ENCODE measurements around the gene ZCCHC2.

Gene ZCCHC2
- long read RNA-seq, donor 1, partial matches to known transcripts: 0 of 2 reads
- long read RNA-seq, donor 1, other reads (novel, unspliced or antisense): 0 of 2 reads
- long read RNA-seq, donor 2: 0 reads
- long read RNA-seq, donor 3, partial matches to known transcripts: 0 of 1 reads
- long read RNA-seq, donor 3, other reads (novel, unspliced or antisense): 0 of 1 reads
- long read RNA-seq, donor 4, full-length matches to known transcripts: 2 of 2 reads
- long read RNA-seq, donor 4, partial matches to known transcripts: 0 of 2 reads
- long read RNA-seq, donor 4, other reads (novel, unspliced or antisense): 0 of 2 reads
- long read RNA-seq, donor 5, full-length matches to known transcripts: 1 of 1 reads
- long read RNA-seq, donor 5, partial matches to known transcripts: 0 of 1 reads
- long read RNA-seq, donor 5, other reads (novel, unspliced or antisense): 0 of 1 reads
- long read RNA-seq, donor 6, partial matches to known transcripts: 0 of 2 reads
- long read RNA-seq, donor 6, other reads (novel, unspliced or antisense): 0 of 2 reads
- long read RNA-seq, donor 7: 0 reads
- long read RNA-seq, donor 8, partial matches to known transcripts: 0 of 1 reads
- long read RNA-seq, donor 8, other reads (novel, unspliced or antisense): 0 of 1 reads

DNA sequence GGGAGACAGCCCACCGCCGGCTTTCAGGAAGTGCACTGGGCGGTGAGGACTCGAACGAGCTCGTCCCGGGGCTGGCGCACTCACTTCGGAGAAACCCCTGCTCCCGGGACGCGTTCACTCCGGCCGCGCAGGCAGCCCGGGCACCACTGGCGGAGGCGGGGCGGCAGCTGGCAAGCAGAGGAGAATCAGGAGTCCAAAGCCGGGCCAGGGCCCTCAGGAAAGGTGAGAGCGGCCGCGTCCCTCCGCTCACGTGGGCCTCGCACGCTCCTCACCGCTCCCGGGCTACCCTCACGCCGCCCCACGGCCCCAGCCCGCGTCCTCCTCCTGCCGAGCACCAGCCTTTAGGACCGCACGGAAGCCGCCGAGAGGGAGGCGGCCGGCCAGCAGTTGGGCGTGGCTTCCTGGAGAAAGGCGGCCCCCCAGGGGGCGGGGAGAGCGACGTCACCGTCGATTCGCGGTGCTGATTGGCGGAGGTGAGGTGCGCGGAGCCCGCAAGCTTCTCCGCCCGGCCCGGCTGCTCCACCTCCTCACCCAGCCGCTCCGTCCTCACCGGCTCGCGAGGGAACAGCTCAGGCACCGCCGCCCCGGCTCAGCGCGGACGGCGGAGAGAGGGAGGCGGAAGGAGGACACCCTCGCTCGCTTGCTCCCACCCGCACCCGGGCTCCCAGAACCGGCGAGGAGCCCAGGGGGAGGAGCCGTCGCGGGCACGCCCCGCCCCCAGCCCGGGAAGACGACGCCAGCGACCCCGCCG lies at the start of gene ZCCHC2:
Gene ZCCHC2, plus strand, starts transcription at position 522 of the 751 bp plus-strand sequence. CDS start 400 bp downstream, outside the sequence.
- DNase-seq: peak; percentile 100

DNA sequence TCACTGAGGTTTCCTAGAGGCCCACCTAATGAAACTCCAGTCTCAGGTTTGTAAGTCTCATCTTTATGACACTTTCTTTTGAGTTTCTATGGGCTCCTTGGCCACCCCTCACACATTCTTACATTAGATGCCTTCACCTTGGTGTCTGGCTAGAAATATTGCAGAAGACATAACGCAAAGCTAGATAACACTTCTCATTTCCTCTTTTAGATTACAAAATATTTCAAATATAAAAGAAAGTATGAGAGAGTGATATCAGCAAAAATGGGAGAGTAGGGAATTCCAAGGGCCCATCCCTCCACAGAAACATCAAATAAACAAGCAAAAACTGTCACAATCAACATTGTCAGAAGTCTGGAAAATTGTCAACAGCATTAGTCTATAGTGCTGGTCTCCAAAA lies 43.3 kb upstream of the ZCCHC2 start:
- DNase-seq: no peak

DNA sequence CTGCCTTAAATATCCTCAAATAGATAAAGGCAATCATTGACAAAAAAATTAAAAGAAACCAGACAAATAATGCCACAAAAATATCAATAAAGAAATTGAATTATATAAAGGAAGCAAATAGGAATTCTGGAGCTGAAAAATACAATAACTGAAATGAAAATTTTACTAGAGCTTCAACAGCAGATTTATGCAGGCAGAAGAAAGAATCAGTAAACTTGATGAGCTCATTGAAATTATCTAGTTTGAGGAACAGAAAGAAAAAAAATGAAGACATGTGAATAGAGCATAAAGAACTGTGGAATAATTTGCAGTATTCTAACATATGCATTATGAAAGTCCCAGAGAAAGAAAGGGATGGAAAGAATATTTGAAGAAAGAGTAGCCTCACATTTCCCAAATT lies 41.9 kb upstream of the ZCCHC2 start:
- no peak for DNase-seq

DNA sequence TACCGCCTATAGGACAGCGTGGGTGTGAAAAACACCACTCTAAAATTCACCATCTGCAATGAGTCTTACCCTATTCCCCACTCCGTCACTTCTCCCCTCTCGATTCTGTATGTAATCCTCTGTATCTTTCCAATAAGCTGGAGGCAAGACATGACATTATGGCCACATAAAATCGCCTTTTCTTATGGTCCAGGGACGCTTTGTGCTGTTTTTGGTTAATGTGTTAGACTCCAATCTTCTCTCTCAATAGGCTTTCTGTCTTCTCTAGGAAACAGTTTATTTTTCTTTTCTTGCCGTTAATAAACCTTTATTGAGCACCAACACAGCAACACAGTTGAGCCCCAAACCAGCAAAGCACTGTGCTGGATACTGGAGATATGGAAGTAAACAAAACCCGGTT lies 37.9 kb upstream of the ZCCHC2 start:
- DNase-seq: no peak

DNA sequence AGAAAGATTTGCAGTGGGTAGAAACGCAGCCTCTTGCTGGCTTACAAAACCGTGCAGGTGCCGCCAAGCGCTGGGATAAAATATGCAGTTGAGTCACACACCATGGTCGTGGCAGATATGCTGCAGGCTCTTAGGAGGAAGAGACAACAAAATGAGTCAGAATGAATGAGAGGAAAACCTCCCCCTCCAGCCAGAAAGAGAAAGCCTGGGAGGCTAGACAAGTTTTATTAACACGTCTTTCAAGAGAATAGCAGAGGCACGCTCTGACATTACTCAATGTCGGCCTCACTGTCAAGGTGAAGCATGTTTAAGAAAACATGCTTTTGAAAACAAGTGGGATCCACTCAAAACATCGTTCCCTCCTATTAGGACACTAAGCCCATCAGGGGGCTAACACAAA lies 37.1 kb upstream of the ZCCHC2 start:
- no peak for DNase-seq

DNA sequence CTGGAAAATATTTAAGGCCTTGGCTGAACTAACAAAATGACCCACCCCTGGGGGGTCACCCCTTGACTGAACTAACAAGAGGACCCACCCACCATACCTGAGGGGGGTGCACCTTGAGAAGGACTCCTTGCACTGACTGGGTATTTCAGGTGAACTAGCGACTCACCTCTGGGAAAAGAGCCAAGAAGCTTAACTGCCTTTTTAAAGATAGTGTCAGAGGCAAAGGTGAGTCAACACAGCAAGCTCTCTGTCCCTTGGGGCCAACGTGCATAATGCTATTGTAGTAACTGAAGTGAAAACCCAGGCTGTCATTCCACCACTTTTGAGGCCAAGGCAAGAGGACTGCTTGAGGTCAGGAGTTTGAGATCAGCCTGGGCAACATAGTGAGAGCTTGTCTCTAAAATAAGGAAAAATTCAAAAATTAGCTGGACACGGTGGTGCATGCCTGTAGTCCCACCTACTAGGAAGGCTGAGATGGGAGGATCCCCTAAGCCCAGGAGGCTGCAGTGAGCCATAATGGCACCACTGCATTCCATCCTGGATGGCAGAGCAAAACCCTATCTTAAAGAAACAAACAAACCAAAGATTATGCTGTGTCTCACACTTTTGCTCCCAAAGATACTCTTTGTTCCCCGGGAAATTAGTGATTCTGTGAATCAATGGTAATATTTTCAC lies 36.4 kb upstream of the ZCCHC2 start:
- DNase-seq: no peak

DNA sequence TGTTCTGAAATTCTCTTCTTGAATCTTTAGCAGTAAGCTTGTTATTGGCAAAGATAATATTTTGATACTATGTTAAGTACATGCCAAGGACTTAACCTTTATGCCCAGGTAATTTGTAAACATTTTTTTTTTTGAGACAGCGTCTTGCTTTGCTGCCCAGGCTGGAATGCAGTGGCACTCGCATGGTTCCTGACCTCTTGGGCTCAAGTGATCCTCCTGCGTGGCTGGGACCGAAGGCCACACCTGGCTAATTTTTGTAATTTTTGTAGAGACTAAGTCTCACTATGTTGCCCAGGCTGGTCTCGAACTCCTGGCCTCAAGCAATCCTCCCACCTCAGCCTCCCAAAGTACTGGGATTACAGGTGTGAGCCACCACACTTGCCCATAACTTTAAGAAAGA lies 35.7 kb upstream of the ZCCHC2 start:
- DNase-seq: no peak

DNA sequence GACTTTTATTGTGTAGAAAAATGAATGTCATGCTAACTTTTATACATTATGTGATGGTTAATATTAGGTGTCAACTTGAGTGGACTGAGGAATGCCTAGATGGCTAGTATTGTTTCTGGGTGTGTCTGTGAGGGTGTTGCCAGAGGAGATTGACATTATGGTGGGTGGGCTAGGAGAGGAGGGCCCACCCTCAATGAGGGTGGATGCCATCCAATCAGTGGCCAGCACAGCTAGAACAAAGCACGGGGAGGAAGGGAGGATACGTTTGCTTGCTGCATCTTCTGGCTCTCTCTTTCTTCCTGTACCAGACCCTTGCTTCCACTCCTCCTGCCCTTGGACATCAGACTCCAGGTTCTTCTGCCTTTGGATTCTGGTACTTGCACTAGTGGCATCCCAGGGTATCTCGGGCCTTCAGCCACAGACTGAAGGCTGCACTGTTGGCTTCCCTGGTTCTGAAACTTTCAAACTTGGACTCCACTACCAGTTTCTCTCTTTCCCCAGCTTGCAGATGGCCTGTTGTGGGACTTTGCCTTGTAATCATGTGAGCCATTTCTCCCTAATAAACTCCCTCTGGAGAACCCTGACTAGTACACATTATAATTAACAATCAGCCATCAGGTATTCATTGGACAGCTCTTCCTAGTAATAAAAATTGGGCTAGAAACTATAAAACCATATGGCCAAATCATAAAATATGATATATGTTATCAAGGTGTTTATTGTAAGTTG lies 31.7 kb upstream of the ZCCHC2 start:
- DNase-seq: no peak

DNA sequence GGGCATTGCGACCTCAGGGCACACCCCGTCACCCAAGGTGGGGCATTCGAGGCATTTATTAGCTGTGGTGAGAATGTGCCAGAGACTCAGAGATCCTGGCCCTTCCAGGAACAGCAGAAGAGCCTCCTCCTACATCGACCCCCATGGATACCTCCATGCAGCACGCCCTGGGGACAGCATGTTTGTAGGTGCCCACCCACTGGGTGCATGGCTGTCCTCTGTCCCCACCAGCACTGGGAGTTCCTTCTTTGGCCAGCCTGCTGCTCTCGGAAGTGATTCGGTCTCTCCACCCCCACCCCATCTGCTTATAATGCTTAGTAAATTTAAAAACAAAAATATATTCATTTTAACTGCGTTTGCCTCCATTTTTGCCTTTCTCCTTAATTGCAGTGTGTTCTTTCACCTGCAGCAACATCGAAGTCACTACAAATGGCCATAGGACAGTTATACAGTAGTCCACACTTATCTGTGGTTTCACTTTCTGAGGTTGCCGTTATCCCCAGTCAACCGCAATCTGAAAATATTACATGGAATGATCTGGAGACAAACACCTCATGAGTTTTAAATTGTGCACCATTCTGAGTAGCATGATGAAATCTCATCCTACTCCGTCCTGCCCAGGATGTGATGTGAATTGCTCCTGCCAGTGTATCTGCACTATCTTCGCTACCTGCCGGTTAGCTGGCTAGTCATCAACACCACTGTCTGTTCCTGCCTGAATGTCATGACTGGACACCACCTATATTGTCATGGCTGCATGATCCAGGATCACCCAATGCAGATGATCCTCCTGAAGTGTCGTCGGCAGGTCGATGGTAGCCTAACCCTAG lies 29.6 kb upstream of the ZCCHC2 start:
- no peak for DNase-seq

DNA sequence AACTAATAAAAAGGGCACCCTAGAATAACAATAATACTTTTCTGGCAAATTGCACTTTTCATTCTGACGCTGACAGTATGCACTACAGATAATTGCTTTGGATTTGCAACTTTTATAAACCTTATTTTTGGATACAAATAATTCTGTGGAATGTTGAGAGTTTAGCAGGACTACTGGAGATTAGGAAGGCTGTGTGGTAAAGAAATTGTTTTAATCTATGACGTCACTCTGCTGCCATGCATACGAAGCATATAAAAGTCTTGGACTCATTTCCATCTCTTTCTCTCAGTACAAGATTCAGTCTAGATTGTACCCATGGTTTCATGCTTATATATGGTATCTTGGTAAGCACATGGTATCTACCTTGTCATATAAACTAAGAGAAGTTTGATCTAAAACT lies 28.1 kb upstream of the ZCCHC2 start:
- no peak for DNase-seq

DNA sequence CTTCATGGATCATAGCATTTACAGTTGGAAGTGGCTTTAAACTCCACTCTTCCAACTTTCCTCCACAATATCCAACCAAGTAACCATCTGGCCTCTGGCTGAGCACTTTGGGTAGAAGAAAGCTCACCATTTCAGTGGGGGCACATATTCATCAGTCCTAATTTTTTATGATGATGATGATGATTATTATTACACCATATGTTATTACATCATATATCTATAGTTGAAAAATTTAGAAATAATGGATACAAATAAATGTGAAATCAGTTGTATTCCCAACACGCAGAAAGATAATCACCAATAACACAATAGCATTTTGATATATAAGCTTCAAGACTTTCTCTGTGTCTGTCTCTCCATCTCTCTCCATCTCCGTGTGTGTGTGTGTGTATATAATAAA lies 26.6 kb upstream of the ZCCHC2 start:
- no peak for DNase-seq

DNA sequence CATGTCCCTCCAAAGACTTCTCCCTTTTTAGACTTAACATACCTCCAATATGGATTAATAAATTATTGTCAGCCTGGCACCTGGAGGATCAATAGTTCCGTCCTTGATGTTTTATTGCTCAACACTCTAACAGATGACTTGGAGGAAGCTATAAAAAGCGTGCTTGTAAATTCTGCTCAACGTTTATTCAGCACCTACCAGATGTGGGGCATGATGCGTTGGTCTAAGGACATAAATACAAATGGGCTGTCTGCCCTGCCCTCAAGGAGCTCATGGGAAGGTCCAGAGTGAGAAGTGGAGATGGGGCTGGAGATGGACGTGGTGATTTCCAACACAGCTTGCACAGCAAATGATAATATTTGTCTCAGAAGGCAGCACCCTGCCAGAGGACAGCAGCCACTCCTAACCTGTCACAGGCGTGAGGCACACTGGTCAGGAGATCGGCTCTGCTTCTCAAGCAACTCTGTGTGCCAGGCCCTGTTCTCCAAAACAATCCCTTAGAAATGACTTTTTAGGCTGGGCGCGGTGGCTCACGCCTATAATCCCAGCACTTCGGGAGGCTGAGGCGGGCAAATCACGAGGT lies 25.5 kb upstream of the ZCCHC2 start:
- no peak for DNase-seq

DNA sequence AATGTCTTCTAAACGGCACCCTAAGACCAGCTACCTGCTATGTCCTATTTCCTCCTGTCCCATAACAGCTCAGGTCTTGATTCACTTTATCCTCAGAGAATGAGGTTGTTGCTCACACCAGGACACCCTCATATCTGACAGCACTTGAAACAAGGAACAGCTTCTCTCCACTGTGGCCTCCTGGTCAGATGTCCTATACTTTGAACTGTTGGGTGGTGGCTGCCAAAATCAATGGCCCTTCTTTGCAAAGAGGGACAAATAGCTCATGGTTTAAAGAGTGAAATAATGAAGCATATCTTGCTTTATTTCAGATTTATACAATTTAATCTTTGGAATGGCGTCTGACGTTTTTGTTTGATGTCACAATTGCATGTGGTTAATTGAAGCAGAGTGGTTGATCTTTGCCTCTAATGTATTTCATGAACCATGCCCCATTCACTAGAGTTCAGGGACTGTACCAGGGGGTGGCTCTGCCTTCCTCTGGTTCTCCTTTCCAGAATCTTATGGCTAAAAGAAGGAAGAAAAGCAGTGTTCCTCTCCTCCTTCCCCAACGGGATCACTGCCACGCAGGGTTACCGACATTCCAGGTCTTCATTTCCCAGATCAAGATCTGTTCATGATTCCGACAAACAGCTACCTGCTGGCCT lies 24.1 kb upstream of the ZCCHC2 start:
- no peak for DNase-seq

DNA sequence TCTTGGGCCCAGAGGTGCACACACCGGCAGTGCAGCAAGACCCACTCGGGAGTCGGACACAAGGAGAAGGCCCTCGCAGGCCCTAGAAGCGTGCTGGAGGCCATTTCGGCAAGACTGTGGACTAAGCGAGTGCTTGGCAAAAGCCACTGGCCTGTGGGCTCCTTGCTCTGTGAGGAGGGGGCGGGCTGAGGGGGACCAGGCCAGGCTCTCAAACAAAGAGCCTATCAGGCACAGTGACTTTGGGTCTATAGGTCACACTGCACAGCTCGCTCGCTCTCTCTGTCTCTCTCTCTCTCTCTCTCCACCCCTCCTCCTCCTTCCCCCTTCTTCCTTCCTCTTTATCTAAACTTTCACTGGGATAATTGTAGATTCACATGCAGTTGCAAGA lies 23.6 kb upstream of the ZCCHC2 start:
- DNase-seq: no peak

DNA sequence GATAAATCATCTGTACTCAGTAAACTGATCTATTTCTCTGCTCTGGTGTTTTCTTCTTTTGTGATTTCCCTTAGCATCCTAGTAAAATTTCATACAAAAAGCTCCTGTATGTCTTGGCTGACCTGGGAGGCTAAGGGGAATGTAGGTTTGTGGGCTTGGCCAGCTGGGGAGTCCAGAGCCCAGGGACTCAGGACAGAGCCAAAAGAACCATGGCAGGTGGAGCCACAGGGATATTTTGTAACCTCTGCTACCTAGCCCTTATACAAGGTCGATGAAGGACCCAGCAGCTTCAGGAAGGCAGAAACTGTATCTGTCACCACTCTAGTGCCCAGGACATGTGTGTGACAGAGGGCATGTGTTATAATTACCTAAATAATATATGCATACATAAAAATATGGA lies 22.7 kb upstream of the ZCCHC2 start:
- DNase-seq: no peak

DNA sequence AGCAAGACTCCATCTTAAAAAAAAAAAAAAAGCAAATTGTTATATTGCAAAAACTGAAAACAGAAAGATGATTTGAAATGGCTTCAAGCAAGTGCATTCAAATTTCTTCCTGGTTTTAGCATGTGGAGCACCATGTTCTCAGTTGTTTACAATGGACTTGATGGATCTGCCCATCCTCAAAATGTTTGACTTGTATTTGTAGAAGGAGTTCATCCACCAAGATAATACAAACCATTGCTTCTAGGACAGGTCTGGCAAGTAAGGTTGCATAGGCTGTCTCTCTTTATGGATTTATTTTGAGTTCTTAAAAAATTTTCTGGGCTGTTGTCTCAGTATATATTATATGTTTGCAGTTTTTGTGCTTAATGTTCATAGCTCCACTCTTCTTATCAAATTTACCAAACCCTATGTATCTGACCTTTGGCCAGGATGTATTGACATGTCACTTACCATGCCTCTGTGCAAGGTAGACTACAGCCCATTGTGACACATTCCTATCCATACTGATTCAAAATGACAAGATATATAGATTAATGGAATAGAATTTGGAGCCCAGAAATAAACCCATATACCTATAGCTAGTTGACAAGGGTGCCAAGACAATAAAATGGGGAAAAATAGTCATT lies 21.7 kb upstream of the ZCCHC2 start:
- DNase-seq: no peak

DNA sequence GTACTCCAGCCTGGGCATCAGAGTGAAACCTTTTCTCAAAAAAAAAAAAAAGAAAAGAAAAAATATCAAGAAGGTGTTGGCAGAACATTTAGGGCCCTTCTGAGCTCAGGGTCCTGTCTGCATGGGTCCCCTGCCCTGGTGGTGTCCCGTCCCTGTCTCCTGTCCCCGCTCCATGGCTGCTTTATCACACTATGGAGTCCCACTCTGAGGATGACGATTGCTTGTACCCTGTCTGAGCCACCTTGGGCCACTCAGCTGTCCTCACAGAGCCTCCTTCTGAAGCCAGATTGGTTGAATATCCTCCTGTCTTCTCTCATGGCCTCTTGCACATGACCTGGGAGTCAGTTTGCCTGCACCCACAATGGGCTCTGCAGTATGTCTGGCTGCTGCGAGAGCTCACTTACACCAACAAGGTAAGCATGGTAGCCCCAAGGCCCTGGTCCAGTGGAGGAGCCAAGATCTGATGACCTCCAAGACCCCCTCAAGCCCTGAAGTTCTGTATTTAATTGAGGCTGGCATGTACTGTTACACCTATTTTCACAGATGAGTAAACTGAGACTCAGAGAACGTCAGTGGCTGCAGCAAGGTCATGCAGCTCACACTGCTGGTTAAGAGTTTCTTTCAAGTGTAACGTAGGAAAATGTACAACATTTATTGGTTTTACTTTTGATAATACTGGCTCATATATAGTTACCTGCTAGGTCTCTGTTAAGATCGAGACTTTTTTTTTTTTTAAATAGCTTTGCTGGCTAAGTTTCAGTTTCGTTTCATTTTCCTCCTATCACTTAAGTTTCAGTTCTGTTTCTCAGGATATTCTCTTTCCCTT lies 16.9 kb upstream of the ZCCHC2 start:
- no peak for DNase-seq

DNA sequence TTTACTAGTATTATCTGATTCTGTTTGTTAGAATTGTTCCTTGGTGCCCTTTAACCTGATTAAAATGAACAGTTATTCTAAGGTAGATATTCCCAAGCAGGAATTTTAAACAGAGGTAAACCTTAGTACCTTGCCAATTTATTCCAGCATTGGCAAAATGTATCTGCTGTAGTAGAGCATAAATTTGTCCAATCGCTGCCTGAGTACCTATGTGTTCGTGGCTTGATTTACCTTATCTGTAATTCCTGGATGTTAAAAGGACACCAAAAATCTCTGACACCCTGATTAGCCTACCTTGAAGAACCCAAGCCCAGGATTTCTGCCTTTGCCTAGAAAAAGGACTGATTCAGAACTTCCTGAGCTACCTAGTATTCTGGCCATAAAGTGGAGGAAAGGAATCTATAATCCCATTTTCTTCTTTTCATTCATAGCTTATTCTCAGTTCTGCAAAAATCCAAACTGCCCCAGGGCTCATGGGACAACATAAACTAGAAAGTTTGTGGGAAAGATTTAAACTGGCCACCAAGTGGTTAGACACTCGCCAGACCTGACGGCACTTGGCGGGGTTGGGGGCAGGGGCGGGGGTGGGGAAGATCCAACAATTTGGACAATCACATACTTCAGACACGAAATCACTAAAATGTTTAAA lies 16.2 kb upstream of the ZCCHC2 start:
- no peak for DNase-seq

Measured in right kidney (tissue), 9 donors.